K562 (cell line): ENCODE measurements around the gene PLCL1. TPM values are rescaled to one million over a fixed set of nuclear protein-coding genes. Genes with fewer than 3 reads are reported as not detected.
A peak's percentile ranks its signal among the peaks of the same experiment; 100 is the strongest.

Experiments used
- CBX8 ChIP-seq: fragments of 200-600 bp; sonication (generic); IDR thresholded peaks from 2 replicates; pipeline ENCODE4 v1.6.1; 2012; ENCODE audit warnings: borderline replicate concordance, mixed run types, low read depth, mild to moderate bottlenecking, moderate library complexity, mixed read lengths, low read length, control low read depth, inconsistent platforms; ENCODE audit not compliant: poor library complexity, severe bottlenecking; ENCODE audit errors: extremely low read depth
- CXXC5 ChIP-seq: fragments of 250-450 bp; sonication (Bioruptor Pico); IDR thresholded peaks from 2 replicates; pipeline ENCODE4 v1.8.0; 2022; ENCODE audit warnings: inconsistent platforms, mild to moderate bottlenecking, moderate library complexity
- FOS ChIP-seq: IDR thresholded peaks from 3 replicates; pipeline ENCODE4 v1.6.1; 2011; ENCODE audit not compliant: insufficient read length; ENCODE audit errors: extremely low read depth
- HOXB6 ChIP-seq: fragments of 250-450 bp; sonication (Bioruptor Pico); IDR thresholded peaks from 2 replicates; pipeline ENCODE4 v1.5.1; 2022; ENCODE audit warnings: mild to moderate bottlenecking, borderline replicate concordance
- HSF4 ChIP-seq: fragments of 250-450 bp; sonication (Bioruptor Pico); IDR thresholded peaks from 2 replicates; pipeline ENCODE4 v2.1.2; 2022; ENCODE audit warnings: mild to moderate bottlenecking, moderate library complexity, borderline replicate concordance
- MBD2 ChIP-seq: sonication (generic); IDR thresholded peaks from 2 replicates; pipeline ENCODE4 v1.6.1; 2016; ENCODE audit warnings: low read depth, borderline replicate concordance
- PHF20 ChIP-seq: fragments of 450-650 bp; IDR thresholded peaks from 2 replicates; pipeline ENCODE4 v1.6.1; 2018; ENCODE audit not compliant: partially characterized antibody
- SAFB ChIP-seq: fragments of 200-400 bp; formaldehyde crosslinking; IDR thresholded peaks from 2 replicates; pipeline ENCODE4 v1.6.1; 2017; ENCODE audit warnings: low read depth, low read length, borderline replicate concordance
- SMAD4 ChIP-seq: fragments of 250-450 bp; sonication (Bioruptor Pico); conservative IDR thresholded peaks from 2 replicates; pipeline ENCODE4 v1.8.0; 2021; ENCODE audit warnings: inconsistent platforms, mild to moderate bottlenecking, moderate library complexity
- ZNF232 ChIP-seq: sonication (generic); formaldehyde crosslinking; IDR thresholded peaks from 2 replicates; pipeline ENCODE4 v1.8.0; 2022; ENCODE audit warnings: mild to moderate bottlenecking, missing genetic modification reagents
- ZNF445 ChIP-seq: fragments of 250-450 bp; sonication (Bioruptor Pico); IDR thresholded peaks from 2 replicates; pipeline ENCODE4 v1.4.0; 2020; ENCODE audit warnings: low read depth, mild to moderate bottlenecking, moderate library complexity
- polyA plus RNA-seq, 8 experiments: library from polyadenylated mRNA; depleted of rRNA in 4 of 8; stranded (reverse) in 5 of 8; unstranded in 3 of 8; fragments of >200 nt; fragmentation: Nextera tagmentation in 2 of 8; fragmentation: Illumina TruSeq in 1 of 8; extraction: Ambion mirVana in 2 of 8; extraction: Trizol in 1 of 8; gene quantifications; 2 replicates each; pipeline versions ENCODE4 v1.2.1 to v1.2.3, GENCODE V29; 2011 to 2014; ENCODE audit warnings: inconsistent platforms in 1 of 8, missing spikeins in 1 of 8
- total RNA-seq, 7 experiments: library from RNA; depleted of rRNA in 6 of 7; stranded (reverse); fragments of >200 nt in 6 of 7; fragmentation: Illumina TruSeq in 2 of 7; extraction: Trizol in 2 of 7; gene quantifications; 2 replicates each; pipeline versions ENCODE4 v1.2.1 to v1.2.3, GENCODE V29; 2011 to 2021; ENCODE audit warnings: low replicate concordance in 1 of 7
- TF ChIP-seq, protein P1 (sequence below): fragments of 450-650 bp; IDR thresholded peaks from 2 replicates; pipeline ENCODE4 v1.6.1; 2016; ENCODE audit warnings: borderline replicate concordance
- TF ChIP-seq, protein P2 (sequence below): IDR thresholded peaks from 2 replicates; pipeline ENCODE4 v1.6.1; 2011; ENCODE audit warnings: borderline replicate concordance, low read depth, mild to moderate bottlenecking, moderate library complexity, low read length; ENCODE audit not compliant: insufficient read depth, poor library complexity, severe bottlenecking
- TF ChIP-seq, protein P3 (sequence below), 2 experiments: fragments of 450-650 bp; IDR thresholded peaks; 2 replicates each; pipeline ENCODE4 v1.6.1; 2016; ENCODE audit warnings: mild to moderate bottlenecking in 2 of 2, borderline replicate concordance in 1 of 2, low read depth in 1 of 2, moderate library complexity in 1 of 2

PLCL1 gene
- total and polyA plus RNA-seq, 9 of the 15 experiments (the other 6 are each of a cell fraction or from before 2014, with no cell fraction given), result 2.0 to 17.7 (median 8.6) TPM

DNA sequence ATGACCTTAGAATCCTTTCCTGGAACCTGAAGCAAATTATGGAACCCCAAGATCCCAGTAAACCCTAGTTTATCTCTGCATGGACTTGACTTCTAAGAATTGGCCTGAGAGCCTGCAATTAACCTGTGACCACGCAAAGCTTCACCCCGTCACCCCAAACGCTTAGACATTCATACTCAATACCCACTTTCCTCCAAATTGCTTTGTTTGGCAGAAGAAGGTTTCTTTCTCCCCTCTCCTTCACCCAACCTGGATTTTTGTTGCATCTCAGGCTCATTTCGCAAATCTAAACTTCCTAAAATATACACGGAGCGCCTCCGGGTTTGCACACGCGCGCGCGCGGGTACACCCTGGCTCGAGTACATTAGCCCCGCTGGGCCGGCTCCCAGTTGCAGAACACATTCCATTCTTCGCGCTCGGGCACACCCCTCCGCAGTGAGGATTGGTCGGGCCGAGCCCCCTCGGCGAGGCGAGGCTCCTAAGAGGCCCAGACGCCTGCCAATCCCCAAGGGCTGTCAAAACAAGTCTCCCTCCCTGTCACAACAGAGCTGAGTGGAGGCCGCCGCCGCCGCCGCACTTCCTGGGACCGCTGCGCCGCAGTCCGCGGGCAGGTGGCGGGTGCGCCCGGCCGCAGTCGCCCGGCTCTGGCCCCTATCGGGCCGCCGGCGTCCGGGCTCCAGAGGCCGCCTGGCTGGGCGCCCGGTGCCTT is at the start of gene PLCL1 (continued):
- TF ChIP-seq, protein P1, sequence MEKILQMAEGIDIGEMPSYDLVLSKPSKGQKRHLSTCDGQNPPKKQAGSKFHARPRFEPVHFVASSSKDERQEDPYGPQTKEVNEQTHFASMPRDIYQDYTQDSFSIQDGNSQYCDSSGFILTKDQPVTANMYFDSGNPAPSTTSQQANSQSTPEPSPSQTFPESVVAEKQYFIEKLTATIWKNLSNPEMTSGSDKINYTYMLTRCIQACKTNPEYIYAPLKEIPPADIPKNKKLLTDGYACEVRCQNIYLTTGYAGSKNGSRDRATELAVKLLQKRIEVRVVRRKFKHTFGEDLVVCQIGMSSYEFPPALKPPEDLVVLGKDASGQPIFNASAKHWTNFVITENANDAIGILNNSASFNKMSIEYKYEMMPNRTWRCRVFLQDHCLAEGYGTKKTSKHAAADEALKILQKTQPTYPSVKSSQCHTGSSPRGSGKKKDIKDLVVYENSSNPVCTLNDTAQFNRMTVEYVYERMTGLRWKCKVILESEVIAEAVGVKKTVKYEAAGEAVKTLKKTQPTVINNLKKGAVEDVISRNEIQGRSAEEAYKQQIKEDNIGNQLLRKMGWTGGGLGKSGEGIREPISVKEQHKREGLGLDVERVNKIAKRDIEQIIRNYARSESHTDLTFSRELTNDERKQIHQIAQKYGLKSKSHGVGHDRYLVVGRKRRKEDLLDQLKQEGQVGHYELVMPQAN, result 0 out of 2 replicates have a peak, but pooled peaks have one; percentile 46
- TF ChIP-seq PHF20 (no peak), SAFB (no peak), SMAD4 (peak; percentile 76), HSF4 (no peak), FOS (peak; percentile 88), CXXC5 (CRISPR knock-in tag) (peak; percentile 69), HOXB6 (no peak), CBX8 (no peak), ZNF445 (no peak), ZNF232 (CRISPR knock-in tag) (no peak), MBD2 (peak; percentile 92)
- TF ChIP-seq, protein P2, sequence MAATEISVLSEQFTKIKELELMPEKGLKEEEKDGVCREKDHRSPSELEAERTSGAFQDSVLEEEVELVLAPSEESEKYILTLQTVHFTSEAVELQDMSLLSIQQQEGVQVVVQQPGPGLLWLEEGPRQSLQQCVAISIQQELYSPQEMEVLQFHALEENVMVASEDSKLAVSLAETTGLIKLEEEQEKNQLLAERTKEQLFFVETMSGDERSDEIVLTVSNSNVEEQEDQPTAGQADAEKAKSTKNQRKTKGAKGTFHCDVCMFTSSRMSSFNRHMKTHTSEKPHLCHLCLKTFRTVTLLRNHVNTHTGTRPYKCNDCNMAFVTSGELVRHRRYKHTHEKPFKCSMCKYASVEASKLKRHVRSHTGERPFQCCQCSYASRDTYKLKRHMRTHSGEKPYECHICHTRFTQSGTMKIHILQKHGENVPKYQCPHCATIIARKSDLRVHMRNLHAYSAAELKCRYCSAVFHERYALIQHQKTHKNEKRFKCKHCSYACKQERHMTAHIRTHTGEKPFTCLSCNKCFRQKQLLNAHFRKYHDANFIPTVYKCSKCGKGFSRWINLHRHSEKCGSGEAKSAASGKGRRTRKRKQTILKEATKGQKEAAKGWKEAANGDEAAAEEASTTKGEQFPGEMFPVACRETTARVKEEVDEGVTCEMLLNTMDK, result no peak
- TF ChIP-seq, protein P3, sequence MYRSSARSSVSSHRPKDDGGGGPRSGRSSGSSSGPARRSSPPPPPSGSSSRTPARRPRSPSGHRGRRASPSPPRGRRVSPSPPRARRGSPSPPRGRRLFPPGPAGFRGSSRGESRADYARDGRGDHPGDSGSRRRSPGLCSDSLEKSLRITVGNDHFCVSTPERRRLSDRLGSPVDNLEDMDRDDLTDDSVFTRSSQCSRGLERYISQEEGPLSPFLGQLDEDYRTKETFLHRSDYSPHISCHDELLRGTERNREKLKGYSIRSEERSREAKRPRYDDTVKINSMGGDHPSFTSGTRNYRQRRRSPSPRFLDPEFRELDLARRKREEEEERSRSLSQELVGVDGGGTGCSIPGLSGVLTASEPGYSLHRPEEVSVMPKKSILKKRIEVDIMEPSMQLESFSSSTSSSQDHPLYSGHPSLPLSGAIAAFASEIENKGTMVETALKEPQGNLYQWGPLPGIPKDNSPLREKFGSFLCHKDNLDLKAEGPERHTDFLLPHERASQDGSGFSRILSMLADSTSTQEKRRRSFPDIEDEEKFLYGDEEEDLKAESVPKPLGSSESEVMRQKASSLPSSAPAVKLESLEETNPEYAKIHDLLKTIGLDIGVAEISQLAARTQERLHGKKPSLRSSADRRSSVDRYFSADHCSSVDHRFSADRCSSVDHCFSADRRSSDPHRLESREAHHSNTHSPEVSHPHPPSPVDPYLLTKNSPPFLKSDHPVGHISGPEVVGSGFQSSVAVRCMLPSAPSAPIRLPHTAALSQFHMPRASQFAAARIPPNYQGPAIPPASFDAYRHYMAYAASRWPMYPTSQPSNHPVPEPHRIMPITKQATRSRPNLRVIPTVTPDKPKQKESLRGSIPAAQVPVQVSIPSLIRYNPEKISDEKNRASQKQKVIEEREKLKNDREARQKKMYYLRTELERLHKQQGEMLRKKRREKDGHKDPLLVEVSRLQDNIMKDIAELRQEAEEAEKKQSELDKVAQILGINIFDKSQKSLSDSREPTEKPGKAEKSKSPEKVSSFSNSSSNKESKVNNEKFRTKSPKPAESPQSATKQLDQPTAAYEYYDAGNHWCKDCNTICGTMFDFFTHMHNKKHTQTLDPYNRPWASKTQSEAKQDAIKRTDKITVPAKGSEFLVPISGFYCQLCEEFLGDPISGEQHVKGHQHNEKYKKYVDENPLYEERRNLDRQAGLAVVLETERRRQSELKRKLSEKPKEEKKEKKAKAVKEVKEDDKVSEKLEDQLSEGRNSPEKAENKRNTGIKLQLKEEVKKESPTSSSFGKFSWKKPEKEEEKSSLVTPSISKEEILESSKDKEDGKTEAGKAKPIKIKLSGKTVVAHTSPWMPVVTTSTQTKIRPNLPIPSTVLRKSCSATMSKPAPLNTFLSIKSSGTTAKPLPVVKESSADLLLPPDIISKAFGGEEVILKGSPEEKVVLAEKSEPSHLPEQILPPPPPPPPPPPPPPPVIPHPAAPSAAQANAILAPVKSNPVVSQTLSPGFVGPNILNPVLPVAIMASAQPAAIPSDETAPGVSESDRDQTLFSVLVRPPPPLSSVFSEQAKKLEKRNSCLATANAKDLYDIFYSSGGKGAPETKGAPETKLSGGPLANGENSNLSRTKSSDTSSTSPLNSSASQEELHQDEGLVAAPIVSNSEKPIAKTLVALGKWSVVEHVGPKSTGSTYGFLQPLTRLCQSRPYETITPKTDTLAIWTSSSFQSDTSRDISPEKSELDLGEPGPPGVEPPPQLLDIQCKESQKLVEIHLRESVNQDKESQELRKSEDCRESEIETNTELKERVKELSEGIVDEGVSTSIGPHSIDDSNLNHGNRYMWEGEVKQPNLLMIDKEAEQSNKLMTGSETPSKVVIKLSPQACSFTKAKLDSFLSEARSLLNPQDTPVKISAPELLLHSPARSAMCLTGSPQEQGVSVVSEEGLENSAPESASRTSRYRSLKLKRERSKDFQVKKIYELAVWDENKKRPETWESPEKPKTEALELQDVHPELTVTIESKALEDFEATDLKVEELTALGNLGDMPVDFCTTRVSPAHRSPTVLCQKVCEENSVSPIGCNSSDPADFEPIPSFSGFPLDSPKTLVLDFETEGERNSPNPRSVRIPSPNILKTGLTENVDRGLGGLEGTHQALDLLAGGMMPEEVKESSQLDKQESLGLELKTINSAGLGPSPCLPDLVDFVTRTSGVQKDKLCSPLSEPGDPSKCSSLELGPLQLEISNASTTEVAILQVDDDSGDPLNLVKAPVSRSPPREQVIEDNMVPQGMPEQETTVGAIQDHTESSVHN (IDR thresholded peaks at IDR 0.05; ENCODE audit: borderline replicate concordance in 1 of 2, low read depth in 1 of 2), result no peak
